Lower leg skin (tissue), 3 donors: ENCODE measurements around the gene TMEM117.

Source experiments
- POLR2A ChIP-seq, 2 donors: fragments of 450-650 bp; IDR thresholded peaks; one replicate each; pipeline ENCODE4 v1.6.1; 2016 to 2017; ENCODE audit warnings: antibody characterized with exemption in 2 of 2, mild to moderate bottlenecking in 1 of 2, moderate library complexity in 1 of 2
- TF ChIP-seq, protein P1 (sequence below), 3 donors: fragments of 450-650 bp; IDR thresholded peaks; one replicate each; pipeline ENCODE4 v1.5.1; 2016; ENCODE audit warnings: antibody characterized with exemption in 3 of 3, mild to moderate bottlenecking in 3 of 3, moderate library complexity in 2 of 3

DNA sequence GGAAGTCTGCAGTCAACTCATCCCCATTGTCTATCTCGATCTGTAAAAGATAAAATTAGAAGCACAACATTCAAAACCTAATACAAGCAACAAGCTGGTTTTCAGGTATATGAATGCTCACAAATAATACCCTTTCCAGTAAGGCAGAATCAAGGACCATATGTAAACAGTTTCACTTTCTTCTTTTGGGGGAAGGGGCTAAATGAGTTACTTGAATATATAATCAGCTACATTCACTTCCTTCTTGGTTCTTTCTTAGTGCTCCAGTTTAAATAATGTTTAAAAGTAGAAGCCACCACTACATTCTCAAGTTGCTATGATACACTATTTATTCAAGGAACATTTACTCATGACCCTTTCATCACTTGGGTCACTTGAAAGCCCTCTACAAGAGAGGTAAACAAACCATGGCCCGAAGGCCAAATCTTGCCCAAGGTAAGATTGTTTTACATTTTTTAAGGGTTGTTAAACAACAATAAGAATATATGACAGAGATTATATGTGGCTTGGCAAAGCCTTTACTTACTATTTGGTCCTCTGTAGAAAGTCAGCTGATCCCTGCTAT, 40.1 kb upstream of the TMEM117 start:
- TF ChIP-seq, protein P1, sequence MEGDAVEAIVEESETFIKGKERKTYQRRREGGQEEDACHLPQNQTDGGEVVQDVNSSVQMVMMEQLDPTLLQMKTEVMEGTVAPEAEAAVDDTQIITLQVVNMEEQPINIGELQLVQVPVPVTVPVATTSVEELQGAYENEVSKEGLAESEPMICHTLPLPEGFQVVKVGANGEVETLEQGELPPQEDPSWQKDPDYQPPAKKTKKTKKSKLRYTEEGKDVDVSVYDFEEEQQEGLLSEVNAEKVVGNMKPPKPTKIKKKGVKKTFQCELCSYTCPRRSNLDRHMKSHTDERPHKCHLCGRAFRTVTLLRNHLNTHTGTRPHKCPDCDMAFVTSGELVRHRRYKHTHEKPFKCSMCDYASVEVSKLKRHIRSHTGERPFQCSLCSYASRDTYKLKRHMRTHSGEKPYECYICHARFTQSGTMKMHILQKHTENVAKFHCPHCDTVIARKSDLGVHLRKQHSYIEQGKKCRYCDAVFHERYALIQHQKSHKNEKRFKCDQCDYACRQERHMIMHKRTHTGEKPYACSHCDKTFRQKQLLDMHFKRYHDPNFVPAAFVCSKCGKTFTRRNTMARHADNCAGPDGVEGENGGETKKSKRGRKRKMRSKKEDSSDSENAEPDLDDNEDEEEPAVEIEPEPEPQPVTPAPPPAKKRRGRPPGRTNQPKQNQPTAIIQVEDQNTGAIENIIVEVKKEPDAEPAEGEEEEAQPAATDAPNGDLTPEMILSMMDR (IDR thresholded peaks at IDR 0.05): no peak
- no peak for TF ChIP-seq POLR2A (IDR thresholded peaks at IDR 0.05)
